Measurements from ENCODE around the gene ACSL1.
"Not testable (repeated sequence)": the region's sequence is repeated elsewhere in the genome, so short reads cannot be mapped to it uniquely, and the experiment has no call there.

ACSL1 gene

DNA sequence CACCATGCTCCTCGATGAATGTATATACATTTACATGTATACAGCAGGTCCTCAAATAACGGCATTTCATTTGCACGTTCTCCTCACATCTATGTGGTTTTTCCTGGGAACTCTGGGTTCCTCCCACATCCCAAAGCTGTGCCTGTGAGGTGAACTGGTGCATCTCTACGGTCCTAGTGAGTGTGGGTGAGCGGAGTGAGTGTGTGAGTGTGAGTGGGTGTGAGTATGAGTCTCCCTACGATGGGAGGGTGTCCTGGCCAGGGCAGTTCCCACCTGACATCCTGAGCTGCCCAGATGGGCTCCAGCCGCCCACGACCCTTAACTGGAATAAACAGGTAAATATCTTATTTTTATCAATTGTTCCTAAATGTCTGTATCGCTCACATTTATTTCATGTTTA is 40.0 kb downstream of the ACSL1 start:
- no peak for DNase-seq (ENCODE audit: low read depth)

- no peak for DNase-seq (ENCODE audit: low read depth)
Measured at GRCh38 chr4:184784628-184785257, 41.0 kb downstream of the ACSL1 start.

DNA sequence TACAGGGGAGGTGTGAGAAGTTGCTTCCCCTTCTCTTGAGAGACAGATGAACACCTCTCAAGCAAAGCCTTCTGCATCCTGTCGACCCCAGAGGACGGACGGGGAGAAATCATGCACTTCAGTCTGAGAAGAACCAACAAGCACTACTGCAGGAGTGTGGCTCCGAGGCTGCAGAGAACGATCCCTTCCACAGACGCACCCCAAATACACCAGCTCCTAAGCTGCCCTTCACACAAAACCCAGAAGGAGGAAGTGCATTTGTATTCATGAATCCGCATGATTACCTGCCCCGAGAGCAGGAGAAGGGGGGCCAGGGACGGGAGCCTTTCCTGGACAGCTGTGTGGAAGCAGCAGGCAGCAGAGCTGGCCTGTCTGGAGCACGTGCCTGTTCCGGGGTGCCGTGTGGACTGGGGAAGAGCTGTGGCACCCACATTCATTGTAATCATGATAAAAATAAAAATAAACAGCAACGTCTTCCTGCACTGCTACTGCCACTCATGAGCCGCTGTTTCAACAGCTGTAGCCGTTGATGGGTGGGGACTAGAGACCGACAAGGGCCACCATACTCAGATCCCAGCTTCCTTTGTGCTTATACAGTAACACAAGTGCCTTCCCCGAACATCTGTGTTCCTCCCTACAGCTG is 42.9 kb downstream of the ACSL1 start:
- no peak for DNase-seq (ENCODE audit: low read depth)

DNA sequence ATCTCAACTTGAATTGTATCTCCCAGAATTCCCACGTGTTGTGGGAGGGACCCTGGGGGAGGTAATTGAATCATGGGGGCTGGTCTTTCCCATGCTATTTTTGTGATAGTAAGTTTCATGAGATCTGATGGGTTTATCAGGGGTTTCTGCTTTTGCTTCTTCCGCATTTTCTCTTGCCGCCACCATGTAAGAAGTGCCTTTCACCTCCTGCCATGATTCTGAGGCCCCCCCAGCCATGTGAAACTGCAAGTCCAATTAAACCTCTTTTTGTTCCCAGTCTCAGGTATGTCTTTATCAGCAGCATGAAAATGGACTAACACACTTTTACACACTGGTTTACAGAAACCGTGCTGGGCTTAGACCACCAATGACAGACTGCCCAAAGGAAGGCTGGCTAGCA is 46.6 kb downstream of the ACSL1 start:
- not testable (repeated sequence) for DNase-seq (ENCODE audit: low read depth)

DNA sequence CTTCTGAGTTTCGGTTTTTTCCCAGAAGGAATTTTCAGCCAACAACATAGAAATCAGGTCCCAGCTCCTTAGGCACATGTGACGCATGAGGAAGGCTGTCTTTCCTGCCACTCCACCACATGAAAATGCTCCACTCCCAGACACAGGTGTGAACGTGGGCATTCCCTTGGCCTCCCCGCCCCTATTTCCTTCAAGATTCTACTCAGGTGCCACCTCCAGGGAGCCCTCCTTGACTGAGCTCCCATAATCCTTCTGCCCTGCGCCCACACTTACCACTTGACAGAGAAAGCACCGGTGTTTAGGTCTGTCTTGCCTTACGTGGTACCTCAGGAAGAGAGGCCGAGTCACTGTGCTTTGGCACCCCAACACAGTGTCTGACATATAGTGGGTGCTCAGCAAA is 47.4 kb downstream of the ACSL1 start:
- no peak for DNase-seq (ENCODE audit: low read depth)

DNA sequence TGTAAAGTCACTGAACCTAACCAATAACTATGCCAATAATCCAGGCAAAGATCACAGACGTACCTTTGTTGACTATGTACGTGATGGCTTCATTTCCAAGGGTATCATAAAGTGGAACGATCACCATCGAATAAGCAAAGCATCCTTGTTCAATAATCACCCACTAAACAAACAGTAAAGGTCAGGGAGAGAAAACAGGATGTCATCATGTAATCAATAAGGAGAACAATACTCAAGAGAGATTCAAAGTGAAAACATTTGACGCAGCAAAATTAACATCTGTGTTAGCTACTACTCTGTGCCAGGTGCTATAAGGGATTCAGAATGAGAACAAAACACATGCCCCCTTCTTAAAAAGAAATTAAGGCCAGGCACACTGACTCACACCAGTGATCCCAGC is 48.9 kb downstream of the ACSL1 start:
- no peak for DNase-seq (ENCODE audit: low read depth)

- no peak for DNase-seq (ENCODE audit: low read depth)
Measured at GRCh38 chr4:184775854-184776555, 49.8 kb downstream of the ACSL1 start.

DNA sequence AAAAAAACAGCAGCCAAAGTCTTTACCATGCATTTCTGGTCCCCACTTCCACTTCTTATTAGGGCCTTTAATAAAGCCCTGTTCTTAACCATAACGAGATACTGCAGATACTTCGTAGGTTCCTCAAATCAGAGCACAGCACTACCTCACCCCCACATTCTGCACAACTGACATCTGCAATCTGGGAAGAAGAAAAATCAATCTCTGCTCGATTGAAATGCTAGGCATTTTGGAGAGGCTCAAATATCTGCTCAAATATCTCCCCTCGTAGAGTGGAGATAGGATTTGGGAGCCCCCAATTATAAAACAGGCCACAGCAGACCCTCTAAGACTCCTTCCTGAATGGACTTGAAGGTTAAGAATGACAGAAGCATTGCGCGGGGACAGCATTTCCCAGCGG is 51.6 kb downstream of the ACSL1 start:
- no peak for DNase-seq (ENCODE audit: low read depth)

GRCh38 chr4:184771416-184771815 is 54.4 kb downstream of the ACSL1 start:
- DNase-seq (ENCODE audit: low read depth), result no peak

DNA sequence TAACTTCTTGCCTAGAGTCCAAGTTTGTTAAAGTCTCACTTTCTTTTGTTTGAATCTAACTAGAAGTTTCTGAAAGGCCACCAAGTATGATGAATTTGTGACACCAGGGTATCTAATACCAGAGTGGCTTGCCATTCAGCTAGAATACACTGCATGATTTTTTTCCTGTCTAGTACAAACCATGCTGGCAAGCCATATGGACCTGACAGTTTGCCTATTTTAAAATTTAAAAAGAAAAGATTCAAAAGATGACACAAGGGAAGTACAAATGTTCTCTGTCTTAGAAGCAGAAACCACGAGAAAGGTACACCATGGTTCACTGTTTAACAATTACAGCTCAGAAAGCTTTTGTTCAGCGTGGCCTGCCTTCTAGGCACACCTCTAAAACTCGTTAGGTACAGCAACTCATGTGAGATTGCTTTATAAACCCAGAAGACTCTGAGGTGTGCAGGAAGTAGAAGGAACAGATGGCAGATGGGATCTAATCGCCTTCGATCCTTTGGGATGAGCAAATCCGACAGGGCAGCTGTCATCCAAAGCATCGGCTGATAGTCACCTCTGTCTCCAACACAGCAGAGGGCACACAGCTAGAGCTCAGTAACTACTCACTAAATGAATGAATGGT is 56.5 kb downstream of the ACSL1 start:
- DNase-seq (ENCODE audit: low read depth), result no peak

- no peak for DNase-seq (ENCODE audit: low read depth)
Measured at GRCh38 chr4:184768296-184768695, 57.5 kb downstream of the ACSL1 start.

DNA sequence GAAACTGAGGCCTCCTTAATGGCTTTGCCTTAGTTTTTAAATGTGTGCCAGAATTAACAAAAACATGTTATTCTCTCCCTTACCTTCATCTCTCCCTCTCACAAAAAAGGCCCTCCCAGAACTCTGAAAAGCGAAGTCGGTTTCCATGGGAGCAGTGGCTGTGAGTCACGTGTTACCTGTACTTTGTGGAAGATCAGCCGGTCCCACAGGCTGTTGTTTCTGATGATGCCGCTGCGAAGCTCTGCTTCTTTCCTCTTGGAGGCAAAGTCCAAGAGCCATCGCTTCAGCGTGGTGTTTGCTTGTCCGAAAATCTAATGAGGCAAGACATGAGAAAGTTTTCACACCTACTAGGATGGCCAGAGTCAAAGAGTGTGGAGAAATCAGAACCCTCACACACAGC is 59.3 kb downstream of the ACSL1 start:
- no peak for DNase-seq (ENCODE audit: low read depth)

DNA sequence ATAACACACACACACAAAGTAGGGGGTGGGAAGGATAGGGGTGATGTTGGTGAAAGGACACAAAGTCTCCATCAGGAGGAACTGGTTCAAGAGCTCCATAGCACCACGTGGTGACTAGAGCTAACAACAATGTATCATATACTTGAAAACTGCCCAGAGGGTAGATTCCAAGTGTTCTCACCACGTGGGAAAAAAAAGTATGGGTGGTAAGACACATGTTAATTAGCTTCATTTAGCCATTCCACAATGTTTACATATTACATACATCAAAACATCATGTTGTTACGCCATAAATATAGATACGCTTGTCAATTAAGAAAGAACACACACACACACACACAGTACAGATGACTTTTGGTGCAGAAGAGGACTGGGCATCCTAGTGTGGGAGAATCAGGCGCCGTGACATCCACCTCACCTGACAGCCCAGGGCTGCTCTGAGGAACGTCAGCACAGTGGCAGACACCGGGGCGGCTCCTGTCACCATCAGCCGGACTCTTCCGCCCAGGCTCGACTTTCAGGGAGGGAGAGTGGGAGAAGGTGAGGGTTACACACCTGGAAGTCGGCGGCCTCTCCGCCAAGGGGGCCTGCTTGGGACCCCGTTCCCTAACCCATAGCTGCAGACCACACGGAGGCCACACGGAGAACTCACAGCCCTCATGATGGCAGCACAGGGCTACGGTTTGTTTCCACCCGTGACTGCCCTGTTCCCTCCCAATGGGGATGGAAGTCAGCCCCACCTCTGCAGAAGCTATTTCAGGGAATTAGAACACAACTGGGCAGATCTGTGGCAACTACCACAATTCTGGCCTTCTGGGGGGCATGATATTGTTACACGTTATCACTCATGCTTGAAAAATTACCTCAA is 60.1 kb downstream of the ACSL1 start:
- no peak for DNase-seq (ENCODE audit: low read depth)

GRCh38 chr4:184764601-184765000 is 61.2 kb downstream of the ACSL1 start:
- no peak for DNase-seq (ENCODE audit: low read depth)

DNA sequence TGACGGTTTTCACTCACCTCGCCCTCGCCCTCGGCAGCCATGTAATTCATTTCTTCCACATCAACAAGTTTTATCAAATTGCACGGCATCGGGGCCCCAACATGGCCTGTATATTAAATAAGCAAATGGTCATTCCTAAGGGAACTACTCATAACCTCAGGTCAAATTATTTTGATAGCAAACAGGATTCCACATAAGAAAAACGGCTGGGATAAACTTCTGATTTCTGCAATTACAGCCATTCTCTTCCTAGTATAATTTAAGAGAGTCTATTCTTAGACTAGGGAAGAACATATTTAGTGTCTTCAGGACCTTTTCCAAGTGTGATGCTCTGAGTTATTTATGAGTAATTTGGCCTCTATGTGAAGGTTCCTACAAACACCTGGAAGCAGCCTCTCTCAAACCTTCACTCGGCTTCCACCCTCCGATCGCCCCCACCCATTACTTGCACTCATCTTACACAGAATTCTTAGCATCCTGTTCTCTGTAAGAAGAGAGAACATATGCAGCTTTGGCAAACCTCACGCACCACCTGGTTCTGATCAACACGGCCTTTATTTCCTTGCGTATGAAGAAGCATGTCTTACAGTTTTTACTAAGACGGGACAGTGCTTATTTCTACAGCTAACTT is 62.5 kb downstream of the ACSL1 start:
- no peak for DNase-seq (ENCODE audit: low read depth)

DNA sequence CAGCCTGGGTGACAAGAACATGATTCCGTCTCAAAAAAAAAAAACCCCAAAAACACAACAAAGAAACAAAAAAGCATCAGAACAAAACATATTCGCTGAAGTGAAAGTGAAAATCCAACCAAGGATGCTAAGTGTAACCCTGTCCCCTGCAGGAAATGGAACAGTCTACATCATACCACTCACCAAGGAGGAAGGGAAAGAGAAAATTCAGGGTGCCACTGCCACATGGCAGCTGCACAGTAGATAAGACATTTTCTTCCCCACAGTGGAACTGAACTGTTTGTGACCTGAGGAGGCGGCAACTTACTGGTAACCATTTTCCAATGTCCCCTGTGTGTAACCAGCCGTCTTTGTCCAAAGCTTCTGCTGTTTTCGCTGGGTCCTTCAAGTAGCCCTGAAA is 63.7 kb downstream of the ACSL1 start:
- DNase-seq (ENCODE audit: low read depth), result no peak

DNA sequence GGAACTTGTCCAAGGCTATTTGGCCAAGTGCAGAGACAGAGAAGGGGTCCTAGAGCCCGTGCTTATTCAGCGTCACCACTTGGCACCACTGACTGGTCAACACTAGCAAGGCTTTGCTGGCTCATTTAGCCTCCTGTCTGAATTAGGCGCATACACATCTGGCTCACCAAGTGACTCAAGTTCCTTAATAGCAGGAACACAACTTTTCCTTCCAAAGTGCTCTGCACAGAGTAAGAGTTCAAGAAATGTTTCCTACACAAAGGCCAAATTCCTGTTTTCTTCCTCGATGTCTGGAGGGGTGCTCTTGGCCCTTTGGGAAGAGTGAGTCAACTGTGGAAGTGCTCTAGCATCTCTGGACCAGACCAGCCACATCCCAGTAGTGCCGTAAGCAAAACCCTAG is 65.1 kb downstream of the ACSL1 start:
- DNase-seq (ENCODE audit: low read depth), result no peak

- no peak for DNase-seq (ENCODE audit: low read depth)
Measured at GRCh38 chr4:184757810-184758209, 68.0 kb downstream of the ACSL1 start.

GRCh38 chr4:184756399-184756798 is 69.4 kb downstream of the ACSL1 start:
- no peak for DNase-seq (ENCODE audit: low read depth)

DNA sequence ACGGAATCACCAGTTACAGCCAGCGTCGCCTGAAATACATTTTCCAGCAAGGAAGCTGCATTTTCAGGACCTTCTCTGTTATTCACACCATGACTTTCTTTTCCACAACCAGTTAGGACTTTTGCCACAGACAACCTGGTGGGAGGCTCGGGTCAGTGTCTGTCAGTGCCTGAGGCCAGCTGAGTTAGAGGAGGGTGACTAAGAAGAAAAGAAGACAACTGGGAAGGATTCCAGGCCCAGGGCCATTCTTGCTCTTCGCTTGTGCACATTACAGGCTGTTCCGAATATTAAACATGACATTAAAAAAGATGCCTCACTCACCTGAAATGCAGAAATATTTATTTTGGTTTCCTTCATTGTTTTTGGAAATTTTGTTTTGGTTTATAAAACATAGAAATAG is 70.5 kb downstream of the ACSL1 start:
- no peak for DNase-seq (ENCODE audit: low read depth)

- no peak for DNase-seq (ENCODE audit: low read depth)
Measured at GRCh38 chr4:184752496-184753275, 73.1 kb downstream of the ACSL1 start.

Data from HS-27A (cell line).